ENCODE results near the gene VSIG2.

Gene VSIG2

GRCh38 chr11:124752471-124753102 lies 532 bp upstream of the VSIG2 start:
- TF ChIP-seq CTCF (conservative IDR thresholded peaks at IDR 0.05), result no peak
- H3K27ac ChIP-seq, result peak overlapping the region; percentile 8; the same call in 1 of the 2 replicates

- TF ChIP-seq CTCF (conservative IDR thresholded peaks at IDR 0.05), result no peak
- no peak overlapping the region for H3K27ac ChIP-seq
Observed at GRCh38 chr11:124751391-124751740, 689 bp downstream of the VSIG2 start.

GRCh38 chr11:124749912-124750311 lies 2.1 kb downstream of the VSIG2 start:
- H3K27ac ChIP-seq, result no peak overlapping the region
- TF ChIP-seq CTCF (conservative IDR thresholded peaks at IDR 0.05), result no peak

GRCh38 chr11:124748481-124749343 lies 3.3 kb downstream of the VSIG2 start:
- TF ChIP-seq CTCF (conservative IDR thresholded peaks at IDR 0.05), result no peak
- no peak overlapping the region for H3K27ac ChIP-seq

- no peak overlapping the region for H3K27ac ChIP-seq
- no peak for TF ChIP-seq CTCF (conservative IDR thresholded peaks at IDR 0.05)
Observed at GRCh38 chr11:124748100-124748418, 4.0 kb downstream of the VSIG2 start.

GRCh38 chr11:124747406-124748099 lies 4.5 kb downstream of the VSIG2 start:
- no peak for TF ChIP-seq CTCF (conservative IDR thresholded peaks at IDR 0.05)
- H3K27ac ChIP-seq, result peak overlapping the region; percentile 78; the same call in 1 of the 2 replicates

- peak; percentile 81 for TF ChIP-seq CTCF (conservative IDR thresholded peaks at IDR 0.05)
- H3K27ac ChIP-seq, result peak overlapping the region; percentile 78
Observed at GRCh38 chr11:124746621-124747243, 5.3 kb downstream of the VSIG2 start.
